ENCODE data around the gene TMC4.

TMC4 gene

GRCh38 chr19:54168174-54168917 is 4.6 kb downstream of the TMC4 start:
- DNase-seq (ENCODE audit: extremely low spot score), result peak; percentile 90
- POLR2A ChIA-PET, result interaction anchor here (0.5 to 1.0 kb wide), 2 partner anchors 97 to 208 kb away, joined by 3 to 6 read pairs; no protein-coding TSS in a partner anchor
- CTCF ChIA-PET, result interaction anchor here (0.5 to 4.4 kb wide), 17 partner anchors 8 to 98 kb away, joined by 3 to 28 read pairs (median 5); partner anchors contain the start of genes LENG1, MBOAT7, PRPF31 and TFPT
- peak; percentile 90 for TF ChIP-seq CTCF (IDR thresholded peaks at IDR 0.05; ENCODE audit: control extremely low read depth, extremely low read depth, low read depth, missing control alignments)

GRCh38 chr19:54165222-54165621 is 7.7 kb downstream of the TMC4 start:
- TF ChIP-seq CTCF (IDR thresholded peaks at IDR 0.05; ENCODE audit: control extremely low read depth, extremely low read depth, low read depth, missing control alignments), result no peak
- no peak for DNase-seq (ENCODE audit: extremely low spot score)
- ChIA-PET POLR2A (no interaction called here), CTCF (no interaction called here)

DNA sequence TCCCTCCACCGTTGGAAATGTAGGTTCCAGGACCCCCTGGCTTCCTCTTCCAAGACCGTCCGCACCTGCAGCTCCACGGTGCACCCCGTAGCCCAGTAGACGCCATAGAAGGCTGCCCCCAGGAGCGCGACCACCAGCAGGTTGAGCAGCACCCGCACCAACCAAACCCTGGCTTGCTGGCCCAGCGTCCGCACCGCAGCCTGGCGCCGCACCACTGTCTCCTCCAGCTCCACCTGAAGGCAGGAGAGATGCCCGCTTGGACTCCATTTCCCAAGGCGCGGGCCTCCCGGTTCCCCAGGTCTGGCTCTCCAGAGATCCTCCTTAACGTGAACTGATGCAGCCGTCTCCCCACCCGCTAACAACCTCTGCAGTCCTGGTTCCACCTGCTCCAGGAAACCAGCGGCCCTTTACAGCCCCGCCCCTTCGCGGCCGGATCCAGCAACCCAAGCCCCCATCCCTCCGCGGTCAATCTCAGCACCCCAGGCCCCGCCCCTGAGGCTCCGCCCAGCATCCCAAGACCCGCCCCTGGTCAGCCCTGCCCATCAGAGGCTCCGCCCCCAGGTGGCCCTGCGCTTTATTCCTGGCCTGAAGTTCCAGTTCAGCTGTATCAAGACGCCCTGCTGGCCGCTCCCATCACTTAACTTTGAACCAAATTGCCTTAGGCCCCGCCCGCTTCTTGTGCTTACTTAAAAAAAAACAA is 8.4 kb downstream of the TMC4 start:
- CTCF ChIA-PET, result interaction anchor here (1.0 to 1.6 kb wide), 2 partner anchors 9 to 23 kb away, joined by 3 to 4 read pairs; partner anchors contain the start of gene TMC4
- TF ChIP-seq CTCF (IDR thresholded peaks at IDR 0.05; ENCODE audit: control extremely low read depth, extremely low read depth, low read depth, missing control alignments), result no peak
- DNase-seq (ENCODE audit: extremely low spot score), result no peak
- POLR2A ChIA-PET, result no interaction called here

GRCh38 chr19:54162884-54163283 is 10.1 kb downstream of the TMC4 start:
- DNase-seq (ENCODE audit: extremely low spot score), result no peak
- ChIA-PET CTCF (interaction anchor here (0.7 to 1.2 kb wide), 2 partner anchors 26 kb away, joined by 3 to 4 read pairs; partner anchors contain the start of gene MBOAT7), POLR2A (no interaction called here)
- no peak for TF ChIP-seq CTCF (IDR thresholded peaks at IDR 0.05; ENCODE audit: control extremely low read depth, extremely low read depth, low read depth, missing control alignments)

GRCh38 chr19:54162241-54162805 is 10.6 kb downstream of the TMC4 start:
- ChIA-PET CTCF (interaction anchor here (0.7 to 1.2 kb wide), 2 partner anchors 25 to 27 kb away, joined by 3 to 4 read pairs; partner anchors contain the start of gene MBOAT7), POLR2A (no interaction called here)
- peak; percentile 87 for DNase-seq (ENCODE audit: extremely low spot score)
- TF ChIP-seq CTCF (IDR thresholded peaks at IDR 0.05; ENCODE audit: control extremely low read depth, extremely low read depth, low read depth, missing control alignments), result no peak

GRCh38 chr19:54160854-54161253 is 12.1 kb downstream of the TMC4 start:
- DNase-seq (ENCODE audit: extremely low spot score), result no peak
- CTCF ChIA-PET, result interaction anchor here (1.4 to 3.4 kb wide), 5 partner anchors 8 to 105 kb away, joined by 4 to 12 read pairs (median 6); partner anchors contain the start of gene CNOT3
- POLR2A ChIA-PET, result interaction anchor here (2.5 kb wide), 1 partner anchor 24 kb away, joined by 10 read pairs; the partner anchor contains the start of gene CNOT3
- no peak for TF ChIP-seq CTCF (IDR thresholded peaks at IDR 0.05; ENCODE audit: control extremely low read depth, extremely low read depth, low read depth, missing control alignments)
